AG09319 (cell line): ENCODE measurements around the gene JMJD4.

ENCODE experiments used
- DNase-seq: peaks from one replicate; pipeline ENCODE4 v3.0.0-alpha.2; 2010; ENCODE audit warnings: low read depth; ENCODE audit errors: extremely low read depth
- CTCF ChIP-seq: IDR thresholded peaks from 2 replicates; pipeline ENCODE4 v1.5.1; 2011; ENCODE audit warnings: low read depth, mild to moderate bottlenecking, inconsistent platforms, low read length, moderate library complexity

The JMJD4 gene

GRCh38 chr1:227763246-227764018, 28.3 kb upstream of the JMJD4 start:
- no peak for DNase-seq

GRCh38 chr1:227762231-227762911, 27.3 kb upstream of the JMJD4 start:
- DNase-seq, result no peak
- peak; percentile 91 for TF ChIP-seq CTCF

More at GRCh38 chr1:227763246-227764018, 28.3 kb upstream of the JMJD4 start:
- TF ChIP-seq CTCF, result no peak

GRCh38 chr1:227761621-227762230, 26.6 kb upstream of the JMJD4 start:
- DNase-seq, result no peak
- no peak for TF ChIP-seq CTCF

GRCh38 chr1:227760377-227760776, 25.3 kb upstream of the JMJD4 start:
- no peak for DNase-seq
- TF ChIP-seq CTCF, result no peak

- TF ChIP-seq CTCF, result no peak
- DNase-seq, result peak; percentile 93
These were observed 24.5 kb upstream of the JMJD4 start for GRCh38 chr1:227759341-227760300.

GRCh38 chr1:227758366-227758765, 23.3 kb upstream of the JMJD4 start:
- DNase-seq, result no peak
- TF ChIP-seq CTCF, result no peak
